ENCODE results near the gene C11orf54. TPM values are rescaled to one million over a fixed set of nuclear protein-coding genes. Genes with fewer than 3 reads are reported as not detected.
A peak's percentile ranks its signal among the peaks of the same experiment; 100 is the strongest.

The C11orf54 gene
- total and polyA plus RNA-seq, 2 donors (not counting 1 experiment from before 2014, with no cell fraction given): 22.1 to 29.0 TPM

DNA sequence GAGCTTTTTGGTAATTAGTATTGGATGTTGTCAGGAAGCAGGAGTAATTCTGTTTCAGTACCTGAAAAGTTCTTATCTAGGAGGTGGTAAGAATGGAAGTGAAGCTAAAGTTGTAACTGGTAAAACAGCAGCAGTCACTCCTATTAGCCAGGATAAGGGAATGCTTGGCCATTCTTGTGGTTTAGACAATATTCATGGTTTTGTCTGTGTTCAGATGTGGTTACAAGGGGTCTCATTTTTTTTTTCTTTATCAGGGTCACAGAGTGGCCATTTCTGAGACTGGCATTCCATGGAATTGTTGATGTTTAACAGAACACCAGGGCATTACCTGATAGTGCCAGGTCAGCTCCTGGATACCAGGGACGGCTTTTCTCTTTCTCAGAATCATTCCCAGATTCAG lies 24.0 kb upstream of the C11orf54 start:
- H3K4me1 ChIP-seq (ENCODE audit: control insufficient read depth, extremely low read depth, insufficient read depth, low read length): no peaks in the 10 kb centered on the region
- no peak overlapping the region for H3K27ac ChIP-seq (ENCODE audit: insufficient read depth, low read length)
- no peaks in the 10 kb centered on the region for H3K27me3 ChIP-seq (ENCODE audit: control insufficient read depth, insufficient read depth, low read length)
- H3K36me3 ChIP-seq (ENCODE audit: control insufficient read depth, insufficient read depth, low read length): no peaks in the 10 kb centered on the region
- H3K9me3 ChIP-seq (ENCODE audit: control insufficient read depth, insufficient read depth, low read depth, low read length): no peaks in the 10 kb centered on the region
- DNase-seq (ENCODE audit: low read depth in 2 of 2): peak in 1 of 2 donors; percentile 76
- no peak overlapping the region for H3K9ac ChIP-seq (ENCODE audit: insufficient read depth, low read length)
- H2AFZ ChIP-seq (ENCODE audit: low read length): no peak overlapping the region
- H3K79me2 ChIP-seq (ENCODE audit: control insufficient read depth, insufficient read depth, low read length): no peaks in the 10 kb centered on the region
- TF ChIP-seq, protein P1, sequence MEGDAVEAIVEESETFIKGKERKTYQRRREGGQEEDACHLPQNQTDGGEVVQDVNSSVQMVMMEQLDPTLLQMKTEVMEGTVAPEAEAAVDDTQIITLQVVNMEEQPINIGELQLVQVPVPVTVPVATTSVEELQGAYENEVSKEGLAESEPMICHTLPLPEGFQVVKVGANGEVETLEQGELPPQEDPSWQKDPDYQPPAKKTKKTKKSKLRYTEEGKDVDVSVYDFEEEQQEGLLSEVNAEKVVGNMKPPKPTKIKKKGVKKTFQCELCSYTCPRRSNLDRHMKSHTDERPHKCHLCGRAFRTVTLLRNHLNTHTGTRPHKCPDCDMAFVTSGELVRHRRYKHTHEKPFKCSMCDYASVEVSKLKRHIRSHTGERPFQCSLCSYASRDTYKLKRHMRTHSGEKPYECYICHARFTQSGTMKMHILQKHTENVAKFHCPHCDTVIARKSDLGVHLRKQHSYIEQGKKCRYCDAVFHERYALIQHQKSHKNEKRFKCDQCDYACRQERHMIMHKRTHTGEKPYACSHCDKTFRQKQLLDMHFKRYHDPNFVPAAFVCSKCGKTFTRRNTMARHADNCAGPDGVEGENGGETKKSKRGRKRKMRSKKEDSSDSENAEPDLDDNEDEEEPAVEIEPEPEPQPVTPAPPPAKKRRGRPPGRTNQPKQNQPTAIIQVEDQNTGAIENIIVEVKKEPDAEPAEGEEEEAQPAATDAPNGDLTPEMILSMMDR (conservative IDR thresholded peaks at IDR 0.05 in 1 of 2, IDR thresholded peaks at IDR 0.05 in 1 of 2; ENCODE audit: low read depth in 1 of 2, low read length in 2 of 2): no peak
- no peak for TF ChIP-seq EZH2 (IDR thresholded peaks at IDR 0.05; ENCODE audit: low read length, missing control alignments)
- no peaks in the 10 kb centered on the region for H4K20me1 ChIP-seq (ENCODE audit: control insufficient read depth, extremely low read depth, insufficient read depth, low read length)
- no peak overlapping the region for H3K4me3 ChIP-seq (replicated peaks in 1 of 4; ENCODE audit: control extremely low read depth in 1 of 4, insufficient read depth in 1 of 4, low read depth in 3 of 4, low read length in 4 of 4)
- H3K4me2 ChIP-seq (ENCODE audit: extremely low read depth, insufficient read depth, low read length): no peak overlapping the region

DNA sequence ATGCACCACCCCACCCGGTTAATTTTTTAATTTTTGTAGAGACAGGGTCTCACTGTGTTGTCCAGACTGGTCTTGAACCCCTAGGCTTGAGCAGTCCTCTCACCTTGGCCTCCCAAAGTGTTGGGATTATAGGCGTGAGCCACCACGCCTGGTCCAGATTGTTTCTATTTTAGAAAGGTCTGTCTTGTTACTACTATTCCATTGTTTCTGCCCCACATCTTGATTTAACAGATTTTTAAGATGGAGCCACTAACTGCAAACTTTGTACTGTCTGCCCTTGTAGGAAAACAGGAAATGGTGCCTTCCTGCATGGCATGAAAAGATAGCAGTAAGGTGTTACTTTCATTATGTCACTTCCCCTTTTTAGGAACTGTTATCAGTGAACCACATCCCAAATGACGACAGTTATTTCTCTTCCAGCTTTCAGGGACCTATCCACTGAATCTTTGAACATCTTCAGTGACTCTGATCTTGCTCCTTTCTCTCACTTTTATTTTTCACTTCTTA lies 23.4 kb upstream of the C11orf54 start:
- no peaks in the 10 kb centered on the region for H3K27me3 ChIP-seq (ENCODE audit: control insufficient read depth, insufficient read depth, low read length)
- H2AFZ ChIP-seq (ENCODE audit: low read length): no peak overlapping the region
- H4K20me1 ChIP-seq (ENCODE audit: control insufficient read depth, extremely low read depth, insufficient read depth, low read length): no peaks in the 10 kb centered on the region
- H3K9me3 ChIP-seq (ENCODE audit: control insufficient read depth, insufficient read depth, low read depth, low read length): no peaks in the 10 kb centered on the region
- TF ChIP-seq, protein P1 (conservative IDR thresholded peaks at IDR 0.05 in 1 of 2, IDR thresholded peaks at IDR 0.05 in 1 of 2; ENCODE audit: low read depth in 1 of 2, low read length in 2 of 2): no peak
- no peak for TF ChIP-seq EZH2 (IDR thresholded peaks at IDR 0.05; ENCODE audit: low read length, missing control alignments)
- no peak for DNase-seq (ENCODE audit: low read depth in 2 of 2)
- no peak overlapping the region for H3K4me2 ChIP-seq (ENCODE audit: extremely low read depth, insufficient read depth, low read length)
- no peaks in the 10 kb centered on the region for H3K36me3 ChIP-seq (ENCODE audit: control insufficient read depth, insufficient read depth, low read length)
- H3K27ac ChIP-seq (ENCODE audit: insufficient read depth, low read length): no peak overlapping the region
- H3K4me3 ChIP-seq (replicated peaks in 1 of 4; ENCODE audit: control extremely low read depth in 1 of 4, insufficient read depth in 1 of 4, low read depth in 3 of 4, low read length in 4 of 4): no peak overlapping the region
- H3K79me2 ChIP-seq (ENCODE audit: control insufficient read depth, insufficient read depth, low read length): no peaks in the 10 kb centered on the region
- H3K4me1 ChIP-seq (ENCODE audit: control insufficient read depth, extremely low read depth, insufficient read depth, low read length): no peaks in the 10 kb centered on the region
- H3K9ac ChIP-seq (ENCODE audit: insufficient read depth, low read length): no peak overlapping the region

DNA sequence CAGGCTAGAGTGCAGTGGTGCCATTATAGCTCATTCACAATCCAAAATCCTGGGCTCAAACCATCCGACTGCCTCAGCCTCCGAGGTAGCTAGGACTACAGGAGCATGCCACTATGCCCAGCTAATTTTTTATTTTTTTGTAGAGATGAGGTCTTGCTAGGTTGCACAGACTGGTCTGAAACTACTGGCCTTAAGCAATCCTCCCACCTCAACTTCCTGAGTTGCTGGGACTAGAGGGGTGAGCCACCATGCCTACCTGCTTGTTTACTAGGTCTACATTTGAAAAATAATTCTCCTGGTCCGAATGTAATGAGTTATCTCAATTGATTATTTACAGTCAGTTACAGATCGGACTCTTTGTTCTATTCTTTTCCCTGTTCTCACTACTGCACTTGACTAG lies 22.2 kb upstream of the C11orf54 start:
- DNase-seq (ENCODE audit: low read depth in 2 of 2): no peak
- no peaks in the 10 kb centered on the region for H3K9me3 ChIP-seq (ENCODE audit: control insufficient read depth, insufficient read depth, low read depth, low read length)
- H3K4me2 ChIP-seq (ENCODE audit: extremely low read depth, insufficient read depth, low read length): no peak overlapping the region
- H4K20me1 ChIP-seq (ENCODE audit: control insufficient read depth, extremely low read depth, insufficient read depth, low read length): no peaks in the 10 kb centered on the region
- no peak overlapping the region for H3K27ac ChIP-seq (ENCODE audit: insufficient read depth, low read length)
- no peak for TF ChIP-seq EZH2 (IDR thresholded peaks at IDR 0.05; ENCODE audit: low read length, missing control alignments)
- TF ChIP-seq, protein P1 (conservative IDR thresholded peaks at IDR 0.05 in 1 of 2, IDR thresholded peaks at IDR 0.05 in 1 of 2; ENCODE audit: low read depth in 1 of 2, low read length in 2 of 2): no peak
- no peak overlapping the region for H3K9ac ChIP-seq (ENCODE audit: insufficient read depth, low read length)
- H2AFZ ChIP-seq (ENCODE audit: low read length): no peak overlapping the region
- H3K36me3 ChIP-seq (ENCODE audit: control insufficient read depth, insufficient read depth, low read length): peaks cover 2% of the 10 kb centered on the region
- H3K27me3 ChIP-seq (ENCODE audit: control insufficient read depth, insufficient read depth, low read length): no peaks in the 10 kb centered on the region
- no peaks in the 10 kb centered on the region for H3K79me2 ChIP-seq (ENCODE audit: control insufficient read depth, insufficient read depth, low read length)
- H3K4me1 ChIP-seq (ENCODE audit: control insufficient read depth, extremely low read depth, insufficient read depth, low read length): no peaks in the 10 kb centered on the region
- no peak overlapping the region for H3K4me3 ChIP-seq (replicated peaks in 1 of 4; ENCODE audit: control extremely low read depth in 1 of 4, insufficient read depth in 1 of 4, low read depth in 3 of 4, low read length in 4 of 4)
